IMR-90 (cell line): ENCODE results near the gene GPR160. TPM values are rescaled to one million over a fixed set of nuclear protein-coding genes. Genes with fewer than 3 reads are reported as not detected.

Experiments used
- microRNA-seq, 2 experiments: library from miRNA; stranded (forward) in 1 of 2; unstranded in 1 of 2; fragments of 10-50 nt in 1 of 2; fragments of <30 nt in 1 of 2; gene quantifications in 1 of 2; microRNA quantifications in 1 of 2; one replicate each; pipeline versions ENCODE3 to v1.1.0; 2013 to 2020; ENCODE audit not compliant: insufficient read depth in 1 of 2, insufficient read length in 1 of 2, unreplicated experiment in 1 of 2
- polyA plus RNA-seq, 3 experiments: library from polyadenylated mRNA; depleted of rRNA; stranded (reverse); fragments of >200 nt; gene quantifications; 2 replicates each; pipeline ENCODE4 v1.2.3, GENCODE V29; 2012; ENCODE audit warnings: low replicate concordance in 1 of 3
- small RNA-seq, 5 experiments: library from RNA; depleted of rRNA; stranded (forward); fragments of <200 nt; gene quantifications; one replicate each; pipeline ENCODE3, GENCODE V24; 2012
- total RNA-seq: library from RNA; depleted of rRNA; stranded (reverse); fragments of >200 nt; gene quantifications from 2 replicates; pipeline ENCODE4 v1.2.3, GENCODE V29; 2012; rRNA removed

The GPR160 gene
- total and polyA plus RNA-seq, 2 of the 4 experiments (the other 2 are of a cell fraction), result 0.09 to 0.18 TPM

Small RNAs within 50 kb of the gene (microRNA-seq; reads per million reads assigned to microRNA genes)
- not detected for gene RNU4-38P (ENCODE audit: insufficient read depth, insufficient read length)

Small RNAs within 50 kb of the gene (small RNA-seq; reads per million reads assigned to genes)
- 0 reads per million in 5 experiments for gene RNU4-38P

Other genes with a start within 250 kb of the GPR160 start
- not detected in 2 replicates for gene LRRIQ4, start 225.1 kb upstream of the GPR160 start, total RNA-seq
- gene LRRIQ4, start 225.1 kb upstream of the GPR160 start, polyA plus RNA-seq (2012; rRNA removed), result not detected in 2 replicates
- 0.90 and 1.1 TPM in 2 replicates for gene LRRC34, start 225.1 kb upstream of the GPR160 start, total RNA-seq
- gene LRRC34, start 225.1 kb upstream of the GPR160 start, polyA plus RNA-seq (2012; rRNA removed), result 0.60 and 0.91 TPM in 2 replicates
- gene LRRC31, start 168.1 kb upstream of the GPR160 start, total RNA-seq, result not detected in 2 replicates
- not detected in 2 replicates for gene LRRC31, start 168.1 kb upstream of the GPR160 start, polyA plus RNA-seq (2012; rRNA removed)
- gene SAMD7, start 126.4 kb upstream of the GPR160 start, total RNA-seq, result not detected in 2 replicates
- not detected in 2 replicates for gene SAMD7, start 126.4 kb upstream of the GPR160 start, polyA plus RNA-seq (2012; rRNA removed)
- 33.2 and 52.2 TPM in 2 replicates for gene SEC62, start 71.2 kb upstream of the GPR160 start, total RNA-seq
- gene SEC62, start 71.2 kb upstream of the GPR160 start, polyA plus RNA-seq (2012; rRNA removed), result 33.3 and 36.6 TPM in 2 replicates
- gene PHC3, start 143.7 kb downstream of the GPR160 start, total RNA-seq, result 17.5 and 26.3 TPM in 2 replicates
- 18.3 and 24.2 TPM in 2 replicates for gene PHC3, start 143.7 kb downstream of the GPR160 start, polyA plus RNA-seq (2012; rRNA removed)
- 53.4 and 84.2 TPM in 2 replicates for gene PRKCI, start 184.4 kb downstream of the GPR160 start, total RNA-seq
- 21.0 and 28.7 TPM in 2 replicates for gene PRKCI, start 184.4 kb downstream of the GPR160 start, polyA plus RNA-seq (2012; rRNA removed)